Measurements from ENCODE around the gene KDM2A. TPM values are rescaled to one million over a fixed set of nuclear protein-coding genes. Genes with fewer than 3 reads are reported as not detected.
A peak's percentile ranks its signal among the peaks of the same experiment; 100 is the strongest.

Gene KDM2A
- total and polyA plus RNA-seq, 5 donors: 27.1 to 49.8 (median 46.0) TPM

DNA sequence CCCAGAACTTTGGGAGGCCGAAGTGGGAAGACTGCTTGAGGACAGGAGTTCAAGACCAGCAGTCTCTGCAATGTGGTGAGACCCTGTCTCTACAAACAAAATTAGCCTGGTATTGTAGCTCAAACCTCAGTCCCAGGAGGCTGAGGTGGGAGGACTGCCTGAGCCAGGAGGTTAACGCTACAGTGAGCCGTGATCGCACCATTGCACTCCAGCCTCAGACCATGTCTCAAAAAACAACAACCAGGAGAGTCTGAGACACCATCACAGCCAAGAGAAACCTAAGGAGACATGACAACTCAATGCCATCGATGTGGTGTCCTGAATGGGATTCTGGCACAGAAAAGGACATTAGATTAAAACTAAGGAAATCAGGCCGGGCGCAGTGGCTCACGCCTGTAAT is 28.3 kb upstream of the KDM2A start:
- Histone ChIP-seq H3K4me3 (ENCODE audit: low read length) (no peak overlapping the region), H3K27me3 (ENCODE audit: control insufficient read depth, insufficient read depth) (no peaks in the 10 kb centered on the region), H3K9me3 (ENCODE audit: control insufficient read depth, low read length) (no peaks in the 10 kb centered on the region), H3K27ac (ENCODE audit: low read length) (no peak overlapping the region), H3K4me1 (ENCODE audit: control insufficient read depth, insufficient read depth, low read length) (no peaks in the 10 kb centered on the region)
- WGBS: 94% methylated on average over 8 of the region's 8 CpGs
- intact Hi-C loops (cut with DNase I): no loop called here
- ATAC-seq (no peak), DNase-seq (no peak)

DNA sequence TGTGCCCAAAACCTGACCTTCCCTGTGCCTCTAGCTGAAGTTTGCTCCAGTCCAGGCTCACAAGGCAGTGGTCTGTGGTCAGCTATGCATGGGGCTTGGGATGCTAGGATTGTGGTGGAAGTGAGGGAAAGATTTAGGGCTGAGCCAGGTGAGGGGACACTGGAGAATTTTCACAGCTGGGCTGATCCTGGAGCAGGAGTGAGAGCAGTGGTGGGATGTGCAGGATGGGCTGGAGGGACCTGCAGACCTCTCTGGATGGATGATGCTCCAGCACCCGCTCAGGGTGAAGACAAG is 23.9 kb upstream of the KDM2A start:
- intact Hi-C loops (cut with DNase I): no loop called here

DNA sequence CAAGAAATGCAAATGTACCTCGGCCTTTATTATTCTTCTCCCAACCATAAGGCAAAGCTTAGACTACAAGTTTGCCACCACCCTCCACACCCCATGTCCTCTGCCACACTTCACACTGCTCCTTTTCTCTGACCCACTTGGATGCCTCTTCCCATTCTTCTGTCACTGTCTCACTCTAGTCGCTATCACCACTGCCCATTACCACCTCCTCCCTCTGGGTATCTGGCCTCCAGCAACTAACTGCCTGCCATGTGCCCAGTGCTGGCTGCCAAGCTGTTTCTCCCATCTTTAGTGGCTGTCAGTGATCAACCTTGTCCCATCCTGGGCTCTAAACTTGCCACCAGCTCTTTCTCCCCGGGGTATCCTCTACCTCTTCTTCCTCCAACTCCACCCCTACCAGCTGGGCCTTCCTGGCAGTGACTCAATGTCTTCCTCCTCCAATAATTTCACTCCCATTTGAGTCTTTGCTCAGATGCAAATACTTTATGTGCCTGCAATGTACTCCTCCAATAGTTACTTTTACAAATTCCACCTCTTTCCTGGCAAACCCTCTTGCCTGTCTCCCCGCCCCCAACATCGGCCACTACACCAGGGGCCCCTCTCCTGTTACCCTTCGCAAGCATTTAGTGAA is 20.1 kb upstream of the KDM2A start:
- ATAC-seq (peak; percentile 85 to 95), DNase-seq (peak in 2 of 3 donors; percentile 68 to 70)
- no peaks in the 10 kb centered on the region for H3K9me3 ChIP-seq (ENCODE audit: control insufficient read depth, low read length)
- intact Hi-C loops (cut with DNase I): no loop called here
- no peak overlapping the region for H3K4me3 ChIP-seq (ENCODE audit: low read length)
- WGBS: 64% methylated on average over 6 of the region's 6 CpGs
- H3K4me1 ChIP-seq (ENCODE audit: control insufficient read depth, insufficient read depth, low read length): peaks cover 2% of the 10 kb centered on the region
- H3K27ac ChIP-seq (ENCODE audit: low read length): no peak overlapping the region
- no peaks in the 10 kb centered on the region for H3K27me3 ChIP-seq (ENCODE audit: control insufficient read depth, insufficient read depth)

More for the DNA sequence above, 23.9 kb upstream of the KDM2A start:
- Histone ChIP-seq H3K4me3 (ENCODE audit: low read length) (no peak overlapping the region), H3K9me3 (ENCODE audit: control insufficient read depth, low read length) (no peaks in the 10 kb centered on the region), H3K27ac (ENCODE audit: low read length) (no peak overlapping the region), H3K4me1 (ENCODE audit: control insufficient read depth, insufficient read depth, low read length) (peaks cover 2% of the 10 kb centered on the region), H3K27me3 (ENCODE audit: control insufficient read depth, insufficient read depth) (no peaks in the 10 kb centered on the region)
- ATAC-seq (no peak), DNase-seq (no peak)
- WGBS: 86% methylated on average over 1 of the region's 1 CpG

DNA sequence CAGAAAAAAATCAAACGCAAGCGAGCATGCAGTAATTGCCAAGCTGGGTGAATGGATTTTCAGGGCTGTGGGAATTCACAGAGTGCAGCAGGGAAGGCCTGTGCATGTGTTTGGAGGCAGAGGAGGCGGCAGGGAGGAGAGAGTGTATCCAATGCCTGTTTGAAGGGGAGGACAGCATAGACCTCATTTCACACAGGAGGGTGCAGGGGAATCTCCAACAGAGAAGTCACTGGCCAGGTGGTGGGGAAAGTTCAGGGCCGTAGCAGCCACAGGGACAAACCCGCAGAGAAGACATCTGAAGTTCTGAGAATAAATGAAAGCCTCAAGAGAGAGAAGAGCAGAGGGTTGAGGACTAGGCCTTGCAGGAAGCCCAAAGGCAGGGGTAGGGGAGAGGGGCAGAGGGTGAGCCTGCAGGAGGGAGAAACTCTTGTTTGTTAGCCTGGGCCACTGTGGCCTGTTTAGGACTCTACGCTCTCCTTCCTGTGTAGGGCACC is 19.2 kb upstream of the KDM2A start:
- Histone ChIP-seq H3K27me3 (ENCODE audit: control insufficient read depth, insufficient read depth) (no peaks in the 10 kb centered on the region), H3K27ac (ENCODE audit: low read length) (no peak overlapping the region), H3K4me1 (ENCODE audit: control insufficient read depth, insufficient read depth, low read length) (peaks cover 2% of the 10 kb centered on the region), H3K4me3 (ENCODE audit: low read length) (no peak overlapping the region), H3K9me3 (ENCODE audit: control insufficient read depth, low read length) (no peaks in the 10 kb centered on the region)
- DNase-seq: no peak
- intact Hi-C loops (cut with DNase I): no loop called here
- ATAC-seq: no peak
- whole genome bisulfite sequencing: 94% methylated on average over 6 of the region's 6 CpGs

DNA sequence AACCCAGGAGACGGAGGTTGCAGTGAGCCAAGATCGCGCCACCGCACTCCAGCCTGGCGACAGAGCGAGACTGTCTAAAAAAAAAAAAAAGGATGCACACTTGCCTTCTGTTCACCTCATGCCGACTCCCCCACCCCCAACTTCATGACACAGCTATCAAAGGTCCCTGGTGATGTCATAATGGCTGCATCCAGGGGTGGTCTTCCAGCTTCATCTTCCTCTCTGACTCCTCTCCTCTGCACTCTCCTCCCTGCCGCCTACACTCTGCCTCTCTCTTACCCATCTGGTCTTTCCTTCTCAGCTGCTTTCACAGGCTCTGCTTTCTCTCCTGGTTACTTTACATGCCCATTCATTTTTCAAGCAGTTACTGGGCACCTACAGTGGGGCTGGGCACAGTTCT is 16.4 kb upstream of the KDM2A start:
- H3K9me3 ChIP-seq (ENCODE audit: control insufficient read depth, low read length): no peaks in the 10 kb centered on the region
- peaks cover 5% of the 10 kb centered on the region for H3K4me1 ChIP-seq (ENCODE audit: control insufficient read depth, insufficient read depth, low read length)
- no peak overlapping the region for H3K4me3 ChIP-seq (ENCODE audit: low read length)
- 85% methylated on average over 8 of the region's 8 CpGs for WGBS
- no peak for ATAC-seq
- intact Hi-C loops (cut with DNase I): no loop called here
- no peaks in the 10 kb centered on the region for H3K27me3 ChIP-seq (ENCODE audit: control insufficient read depth, insufficient read depth)
- no peak for DNase-seq
- no peak overlapping the region for H3K27ac ChIP-seq (ENCODE audit: low read length)

DNA sequence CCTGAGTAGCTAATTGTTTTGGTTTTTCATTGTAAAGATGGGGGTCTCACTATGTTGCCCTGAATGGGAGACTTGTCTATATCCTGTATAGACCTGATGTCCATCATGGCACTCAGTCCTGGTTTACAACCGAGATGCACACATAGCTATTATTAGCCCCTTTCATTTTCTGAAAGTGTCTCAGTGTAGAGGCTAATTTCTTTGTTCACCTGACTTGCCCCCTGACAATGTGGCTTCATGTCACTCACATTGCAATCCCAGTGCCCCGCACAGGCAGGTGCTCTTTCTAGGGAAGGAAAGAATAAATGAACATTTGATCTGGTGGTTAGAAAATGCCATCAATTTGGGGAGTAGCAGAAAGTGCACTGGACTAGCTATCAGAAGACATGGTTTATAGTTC is 13.1 kb upstream of the KDM2A start:
- H3K4me3 ChIP-seq (ENCODE audit: low read length): no peak overlapping the region
- H3K4me1 ChIP-seq (ENCODE audit: control insufficient read depth, insufficient read depth, low read length): peaks cover 3% of the 10 kb centered on the region
- no peaks in the 10 kb centered on the region for H3K9me3 ChIP-seq (ENCODE audit: control insufficient read depth, low read length)
- intact Hi-C loops (cut with DNase I): no loop called here
- no peak for DNase-seq
- ATAC-seq: no peak
- no peaks in the 10 kb centered on the region for H3K27me3 ChIP-seq (ENCODE audit: control insufficient read depth, insufficient read depth)
- 69% methylated on average over 2 of the region's 2 CpGs for WGBS
- H3K27ac ChIP-seq (ENCODE audit: low read length): no peak overlapping the region

DNA sequence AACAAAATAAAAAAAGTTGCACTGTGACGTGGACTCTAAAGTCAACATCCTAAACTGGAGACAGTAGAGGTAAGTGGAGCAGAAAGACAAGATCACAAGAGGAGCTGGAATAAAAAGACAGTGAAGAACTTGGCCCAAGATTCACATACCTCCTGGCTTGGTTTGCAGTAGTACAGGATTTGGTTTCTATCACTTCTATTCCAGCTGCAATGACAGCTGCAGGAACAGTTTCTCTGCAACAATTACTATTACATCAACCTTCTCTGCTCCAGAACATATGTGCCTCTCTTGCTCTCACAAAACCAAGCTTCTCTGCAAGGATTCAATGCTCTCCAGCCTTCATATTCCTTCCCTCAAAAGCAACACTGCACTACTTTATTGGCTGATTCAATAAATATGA is 7.8 kb upstream of the KDM2A start:
- Histone ChIP-seq H3K4me3 (ENCODE audit: low read length) (no peak overlapping the region), H3K9me3 (ENCODE audit: control insufficient read depth, low read length) (no peaks in the 10 kb centered on the region), H3K4me1 (ENCODE audit: control insufficient read depth, insufficient read depth, low read length) (peaks cover 4% of the 10 kb centered on the region), H3K27me3 (ENCODE audit: control insufficient read depth, insufficient read depth) (no peaks in the 10 kb centered on the region), H3K27ac (ENCODE audit: low read length) (no peak overlapping the region)
- ATAC-seq (no peak), DNase-seq (no peak)
- WGBS: 44% methylated on average over 1 of the region's 1 CpG
- intact Hi-C loops (cut with DNase I): no loop called here

DNA sequence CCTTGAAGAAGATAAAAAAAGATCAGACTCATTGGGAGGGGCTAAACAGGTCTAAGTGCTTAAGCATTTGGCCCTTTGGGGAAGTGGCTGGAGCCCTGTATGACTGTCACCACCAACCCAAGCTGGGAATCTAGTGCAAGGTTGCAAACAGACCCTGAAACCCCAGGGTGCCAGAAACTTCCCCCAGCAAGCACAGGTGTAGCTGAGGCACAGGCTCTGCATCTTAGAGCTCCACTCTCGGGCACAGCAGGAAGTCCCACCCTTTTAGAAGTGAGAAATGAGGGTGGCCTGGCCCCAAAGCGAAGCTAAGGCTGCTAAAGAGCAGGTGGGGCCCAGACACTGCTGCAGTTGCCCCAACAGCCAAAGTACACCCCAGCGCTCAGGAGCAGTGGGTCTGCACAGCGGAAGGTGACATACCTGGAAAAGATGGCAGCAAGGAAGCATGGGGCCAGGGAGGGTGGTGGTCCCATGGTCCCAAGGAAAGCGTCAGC is 5.8 kb upstream of the KDM2A start:
- intact Hi-C loops (cut with DNase I): no loop called here
- 90% methylated on average over 5 of the region's 5 CpGs for WGBS

DNA sequence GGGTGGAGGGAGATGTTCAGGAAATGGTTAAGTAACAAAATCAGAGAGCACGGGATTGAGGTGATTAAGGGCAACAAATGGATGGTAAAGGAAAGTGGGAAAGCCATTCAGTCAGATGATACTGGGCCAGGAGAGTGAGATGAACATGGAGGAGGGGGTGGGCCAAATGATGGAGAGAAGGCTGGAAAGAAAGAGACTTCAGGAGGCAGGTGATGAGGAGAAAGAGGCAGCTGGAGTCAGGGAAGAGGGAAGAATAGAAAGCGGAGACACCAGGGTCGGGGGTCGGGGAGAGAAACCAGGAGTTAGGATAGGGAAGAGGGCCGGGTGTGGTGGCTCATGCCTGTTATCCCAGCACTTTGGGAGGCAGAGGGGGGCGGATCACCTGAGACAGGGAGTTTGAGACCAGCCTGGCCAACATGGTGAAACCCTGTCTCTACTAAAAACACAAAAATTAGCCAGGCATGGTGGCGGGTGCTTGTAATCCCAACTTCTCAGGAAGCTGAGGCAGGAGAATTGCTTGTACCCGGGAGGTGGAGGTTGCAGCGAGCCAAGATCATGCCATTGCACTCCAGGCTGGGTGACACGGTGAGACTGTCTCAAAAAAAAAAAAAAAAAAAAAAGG is 4.7 kb upstream of the KDM2A start:
- H3K27me3 ChIP-seq (ENCODE audit: control insufficient read depth, insufficient read depth): no peaks in the 10 kb centered on the region
- H3K4me1 ChIP-seq (ENCODE audit: control insufficient read depth, insufficient read depth, low read length): peaks cover 6% of the 10 kb centered on the region
- no peaks in the 10 kb centered on the region for H3K9me3 ChIP-seq (ENCODE audit: control insufficient read depth, low read length)
- intact Hi-C loops (cut with DNase I): no loop called here
- ATAC-seq (no peak), DNase-seq (no peak)
- no peak overlapping the region for H3K4me3 ChIP-seq (ENCODE audit: low read length)
- 85% methylated on average over 10 of the region's 10 CpGs for WGBS
- H3K27ac ChIP-seq (ENCODE audit: low read length): no peak overlapping the region

More for the DNA sequence above, 5.8 kb upstream of the KDM2A start:
- no peaks in the 10 kb centered on the region for H3K9me3 ChIP-seq (ENCODE audit: control insufficient read depth, low read length)
- DNase-seq (no peak), ATAC-seq (no peak)
- H3K27me3 ChIP-seq (ENCODE audit: control insufficient read depth, insufficient read depth): no peaks in the 10 kb centered on the region
- H3K27ac ChIP-seq (ENCODE audit: low read length): no peak overlapping the region
- no peak overlapping the region for H3K4me3 ChIP-seq (ENCODE audit: low read length)
- peaks cover 6% of the 10 kb centered on the region for H3K4me1 ChIP-seq (ENCODE audit: control insufficient read depth, insufficient read depth, low read length)

DNA sequence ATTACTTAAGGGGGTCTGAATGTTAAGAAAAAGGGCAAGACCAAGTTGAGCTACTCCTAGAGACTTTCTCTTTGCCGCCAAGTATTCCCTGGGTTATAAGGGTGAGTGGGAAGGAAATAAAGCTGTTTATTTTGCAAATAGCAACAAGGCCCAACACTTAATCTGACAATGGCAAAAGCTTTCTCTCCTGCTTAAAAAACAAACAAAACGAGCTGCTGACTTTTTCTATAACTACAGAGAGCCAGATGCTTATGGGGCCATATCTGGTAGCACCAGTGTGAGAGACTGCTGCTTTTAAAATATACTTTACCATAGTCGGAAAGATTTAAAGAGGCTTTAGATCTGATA is 2.3 kb upstream of the KDM2A start:
- Histone ChIP-seq H3K4me3 (ENCODE audit: low read length) (no peak overlapping the region), H3K4me1 (ENCODE audit: control insufficient read depth, insufficient read depth, low read length) (peaks cover 2% of the 10 kb centered on the region), H3K27ac (ENCODE audit: low read length) (no peak overlapping the region), H3K9me3 (ENCODE audit: control insufficient read depth, low read length) (no peaks in the 10 kb centered on the region), H3K27me3 (ENCODE audit: control insufficient read depth, insufficient read depth) (no peaks in the 10 kb centered on the region)
- DNase-seq (no peak), ATAC-seq (no peak)
- intact Hi-C loops (cut with DNase I): no loop called here
- WGBS: 66% methylated on average over 3 of the region's 3 CpGs

DNA sequence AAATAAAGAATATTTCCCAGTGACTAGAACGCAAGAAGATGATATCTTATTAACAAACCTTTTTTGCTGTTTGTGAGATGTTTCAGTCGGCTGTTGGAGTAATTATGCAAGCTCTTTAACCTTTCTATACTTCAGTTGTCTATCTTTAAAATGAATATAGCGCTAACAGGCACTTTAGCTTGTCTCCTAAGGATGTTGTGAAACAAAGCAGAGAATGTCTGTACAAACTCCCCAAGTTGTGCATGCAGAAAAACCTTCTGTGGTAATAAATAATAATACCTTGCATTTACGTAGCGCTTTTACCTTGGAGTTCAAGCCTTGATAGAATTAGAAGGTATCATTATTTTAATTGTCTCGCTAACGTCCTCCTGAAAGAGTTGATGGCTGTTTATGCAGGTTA is 1.9 kb upstream of the KDM2A start:
- DNase-seq (no peak), ATAC-seq (no peak)
- H3K4me3 ChIP-seq (ENCODE audit: low read length): no peak overlapping the region
- intact Hi-C loops (cut with DNase I): no loop called here
- H3K27ac ChIP-seq (ENCODE audit: low read length): no peak overlapping the region
- 78% methylated on average over 7 of the region's 7 CpGs for WGBS
- no peaks in the 10 kb centered on the region for H3K9me3 ChIP-seq (ENCODE audit: control insufficient read depth, low read length)
- no peaks in the 10 kb centered on the region for H3K27me3 ChIP-seq (ENCODE audit: control insufficient read depth, insufficient read depth)
- H3K4me1 ChIP-seq (ENCODE audit: control insufficient read depth, insufficient read depth, low read length): peaks cover 2% of the 10 kb centered on the region
